Mesothelial cell of epicardium (in vitro differentiated cells): ENCODE data around the gene CCL16. TPM values are rescaled to one million over a fixed set of nuclear protein-coding genes. Genes with fewer than 3 reads are reported as not detected.

Experiments used
- DNase-seq, 2 experiments: peaks; one replicate each; pipeline ENCODE4 v3.0.0; 2021; ENCODE audit warnings: low spot score in 2 of 2; ENCODE audit not compliant: unreplicated experiment in 2 of 2
- H3K27ac Mint-ChIP-seq: 2 replicates; pipeline ENCODE4 v1.8.0; 2021; ENCODE audit warnings: mixed read lengths
- H3K27me3 Mint-ChIP-seq: 2 replicates; pipeline ENCODE4 v1.8.0; 2021; ENCODE audit warnings: low read depth, mixed read lengths
- H3K36me3 Mint-ChIP-seq: 2 replicates; pipeline ENCODE4 v1.8.0; 2021; ENCODE audit warnings: mixed read lengths
- H3K4me1 Mint-ChIP-seq: 2 replicates; pipeline ENCODE4 v1.8.0; 2021; ENCODE audit warnings: mixed read lengths
- H3K4me3 Mint-ChIP-seq: 2 replicates; pipeline ENCODE4 v1.8.0; 2021; ENCODE audit warnings: mild to moderate bottlenecking, moderate library complexity, mixed read lengths
- H3K9me3 Mint-ChIP-seq: 2 replicates; pipeline ENCODE4 v1.8.0; 2021; ENCODE audit warnings: mixed read lengths
- CTCF ChIP-seq: fragments of 200-600 bp; sonication (generic); IDR thresholded peaks from one replicate; pipeline ENCODE4 v1.5.0; 2021; ENCODE audit warnings: antibody characterized with exemption; ENCODE audit not compliant: unreplicated experiment
- total RNA-seq: library from RNA; stranded (reverse); gene quantifications from 3 replicates; pipeline ENCODE4 v1.2.1, GENCODE V29; 2021

The CCL16 gene
- total RNA-seq, 1 donor from 2014 or later = not detected

GRCh38 chr17:35973333-35974260, 7.7 kb downstream of the CCL16 start:
- H3K27ac Mint-ChIP-seq = no peak overlapping the region
- no peak overlapping the region for H3K4me3 Mint-ChIP-seq
- H3K36me3 Mint-ChIP-seq = no peaks in the 10 kb centered on the region
- DNase-seq = peak in 1 of 2 experiments; percentile 24
- no peak for TF ChIP-seq CTCF
- no peaks in the 10 kb centered on the region for H3K9me3 Mint-ChIP-seq
- peaks cover 22% of the 10 kb centered on the region for H3K27me3 Mint-ChIP-seq
- no peaks in the 10 kb centered on the region for H3K4me1 Mint-ChIP-seq

- DNase-seq = no peak
- Mint-ChIP-seq H3K36me3 (no peaks in the 10 kb centered on the region), H3K4me1 (no peaks in the 10 kb centered on the region), H3K9me3 (no peaks in the 10 kb centered on the region), H3K27ac (no peak overlapping the region), H3K4me3 (no peak overlapping the region), H3K27me3 (peaks cover 16% of the 10 kb centered on the region)
- no peak for TF ChIP-seq CTCF
Measured at GRCh38 chr17:35972945-35973332, 8.4 kb downstream of the CCL16 start.

DNA sequence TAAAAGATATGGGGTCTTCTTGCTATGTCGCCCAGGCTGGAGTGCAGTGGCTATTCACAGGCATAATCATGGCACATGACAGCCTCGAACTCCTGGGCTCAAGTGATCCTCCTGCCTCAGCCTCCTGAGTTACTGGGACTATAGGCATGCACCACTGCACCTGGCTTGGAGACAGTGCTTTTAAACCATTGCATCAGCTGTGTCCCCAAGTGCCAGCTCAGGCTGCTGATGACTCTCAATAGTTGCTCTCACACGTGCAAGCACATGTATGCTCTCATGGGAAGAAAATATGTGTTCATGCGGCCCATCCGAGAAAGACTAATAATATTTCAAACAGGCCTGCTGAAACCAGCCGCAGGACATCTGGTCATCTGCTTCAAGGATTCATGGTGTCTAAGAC, 8.8 kb downstream of the CCL16 start:
- H3K27ac Mint-ChIP-seq = no peak overlapping the region
- TF ChIP-seq CTCF = no peak

DNA sequence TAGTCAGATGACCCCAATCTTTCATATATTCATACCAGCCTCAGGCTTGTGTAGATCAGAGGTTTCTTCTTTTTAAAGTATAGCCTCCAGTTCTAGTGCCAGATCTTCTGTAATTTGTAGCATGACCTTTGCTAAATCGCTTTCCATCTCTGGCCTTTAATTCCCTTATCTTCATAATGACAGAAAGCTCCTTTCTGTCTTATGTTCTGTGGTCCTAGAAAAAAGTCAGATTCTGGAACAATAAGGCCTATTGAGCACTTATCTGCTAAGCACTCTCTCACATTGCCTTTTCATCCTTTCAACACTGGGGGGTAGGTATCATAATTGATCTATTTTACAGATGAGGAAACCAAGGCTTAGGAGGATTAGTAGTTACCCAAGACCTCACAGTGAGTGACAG, 9.2 kb downstream of the CCL16 start:
- DNase-seq = no peak
- Mint-ChIP-seq H3K36me3 (no peaks in the 10 kb centered on the region), H3K9me3 (no peaks in the 10 kb centered on the region), H3K4me1 (no peaks in the 10 kb centered on the region), H3K4me3 (no peak overlapping the region), H3K27ac (no peak overlapping the region), H3K27me3 (peaks cover 11% of the 10 kb centered on the region)
- no peak for TF ChIP-seq CTCF

More for the DNA sequence above, 8.8 kb downstream of the CCL16 start:
- peak in 1 of 2 experiments; percentile 11 for DNase-seq
- no peak overlapping the region for H3K4me3 Mint-ChIP-seq
- H3K4me1 Mint-ChIP-seq = no peaks in the 10 kb centered on the region
- H3K27me3 Mint-ChIP-seq = peaks cover 13% of the 10 kb centered on the region
- H3K9me3 Mint-ChIP-seq = no peaks in the 10 kb centered on the region
- no peaks in the 10 kb centered on the region for H3K36me3 Mint-ChIP-seq

- H3K27me3 Mint-ChIP-seq = peaks cover 11% of the 10 kb centered on the region
- no peaks in the 10 kb centered on the region for H3K4me1 Mint-ChIP-seq
- no peaks in the 10 kb centered on the region for H3K9me3 Mint-ChIP-seq
- peak; percentile 93 for TF ChIP-seq CTCF
- H3K4me3 Mint-ChIP-seq = no peak overlapping the region
- DNase-seq = peak; percentile 65 to 84
- no peaks in the 10 kb centered on the region for H3K36me3 Mint-ChIP-seq
- H3K27ac Mint-ChIP-seq = no peak overlapping the region
Measured at GRCh38 chr17:35969558-35970380, 11.5 kb downstream of the CCL16 start.
